Kidney glomerular epithelial cell (primary cell): Measurements from ENCODE around the gene ITGA3.

Experiments
- DNase-seq: peaks from one replicate; lab custom pipeline; 2025; lab: John Stamatoyannopoulos, UW

Gene ITGA3

DNA sequence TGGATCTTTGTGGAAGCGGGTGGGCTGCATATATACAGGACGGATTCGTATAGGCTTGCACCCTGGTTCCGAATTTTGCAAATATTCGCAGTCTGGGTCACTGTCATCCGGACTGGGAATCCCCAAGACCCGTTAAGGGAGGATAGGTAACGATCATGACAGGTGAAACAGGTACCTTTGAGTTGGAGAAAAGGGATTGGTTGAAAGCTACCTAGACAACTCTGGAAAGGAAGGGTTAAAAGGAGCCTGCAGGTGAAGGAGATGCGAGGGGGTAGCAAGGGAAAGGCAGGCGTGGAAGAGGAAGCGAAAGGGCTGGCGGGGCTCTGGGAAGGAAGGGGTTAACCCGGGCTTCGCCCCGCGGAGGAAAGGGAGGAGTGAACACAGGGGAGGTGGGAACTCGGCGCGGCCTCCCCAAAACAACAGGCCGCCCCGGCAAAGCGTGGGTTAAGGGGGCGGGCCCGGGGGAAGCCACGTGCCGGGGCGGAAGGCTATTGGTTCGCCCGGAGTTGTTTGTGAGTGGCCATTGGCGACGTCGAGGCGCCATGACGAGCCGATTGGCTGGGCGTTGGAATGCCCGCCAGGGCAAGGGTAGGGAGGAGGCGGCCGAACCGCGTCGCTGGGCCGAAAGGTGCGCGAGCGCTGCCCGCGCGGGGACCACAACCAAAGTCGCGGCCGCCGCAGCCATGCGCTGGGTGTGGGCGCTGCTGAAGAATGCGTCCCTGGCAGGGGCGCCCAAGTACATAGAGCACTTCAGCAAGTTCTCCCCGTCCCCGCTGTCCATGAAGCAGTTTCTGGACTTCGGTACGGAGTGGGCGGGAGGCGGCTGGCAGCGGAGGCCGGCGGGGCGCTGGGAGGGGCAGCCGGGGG, 39.1 kb downstream of the ITGA3 start, which contains the start of gene PDK2:
PDK2 (plus strand) TSS at position 599 of the 867 bp plus-strand sequence; CDS start at position 684, 85 bp downstream.
- peak; percentile 85 for DNase-seq

DNA sequence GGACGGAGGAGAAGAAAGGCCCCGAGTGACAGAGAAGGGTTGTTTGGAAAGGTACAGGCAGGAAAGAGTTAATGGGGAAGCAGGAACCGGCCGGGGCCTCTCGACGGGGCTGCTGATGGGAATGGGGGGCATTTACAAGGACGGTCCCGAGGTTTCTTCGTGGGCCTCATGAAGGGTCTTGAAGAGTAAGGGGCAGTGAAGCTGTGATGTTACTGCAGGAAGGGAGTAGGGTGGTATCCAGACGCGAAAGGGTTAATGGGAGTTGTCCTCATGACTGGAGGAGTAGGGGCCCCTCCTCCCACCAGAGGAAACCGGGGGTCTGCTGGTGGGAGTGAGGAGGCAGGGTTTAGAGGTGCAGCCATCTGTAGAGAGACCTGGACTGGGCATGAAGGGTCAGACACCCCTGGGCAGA, 39.7 kb downstream of the ITGA3 start:
- no peak for DNase-seq

GRCh38 chr17:50096092-50096491, 40.2 kb downstream of the ITGA3 start:
- DNase-seq, result no peak

DNA sequence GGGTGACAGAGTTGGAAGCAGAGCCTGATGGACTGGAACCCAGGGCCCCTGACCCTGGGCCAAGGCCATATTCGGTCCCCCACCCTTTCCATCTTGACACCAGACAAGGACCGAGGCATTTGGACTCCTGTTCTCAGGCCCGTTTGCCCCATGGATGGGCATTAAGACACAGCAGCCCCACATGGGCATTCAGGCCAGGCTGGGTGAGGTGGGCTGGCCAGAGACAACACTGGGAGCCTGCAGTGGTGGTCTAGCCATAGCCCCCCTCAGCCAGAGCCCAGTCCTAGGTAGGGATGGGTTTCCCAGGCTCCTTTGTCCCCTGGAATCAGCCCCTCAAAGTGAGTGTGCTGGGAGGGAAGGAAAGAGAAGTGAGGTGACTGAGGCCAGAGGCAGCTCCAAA, 40.8 kb downstream of the ITGA3 start:
- DNase-seq, result no peak

DNA sequence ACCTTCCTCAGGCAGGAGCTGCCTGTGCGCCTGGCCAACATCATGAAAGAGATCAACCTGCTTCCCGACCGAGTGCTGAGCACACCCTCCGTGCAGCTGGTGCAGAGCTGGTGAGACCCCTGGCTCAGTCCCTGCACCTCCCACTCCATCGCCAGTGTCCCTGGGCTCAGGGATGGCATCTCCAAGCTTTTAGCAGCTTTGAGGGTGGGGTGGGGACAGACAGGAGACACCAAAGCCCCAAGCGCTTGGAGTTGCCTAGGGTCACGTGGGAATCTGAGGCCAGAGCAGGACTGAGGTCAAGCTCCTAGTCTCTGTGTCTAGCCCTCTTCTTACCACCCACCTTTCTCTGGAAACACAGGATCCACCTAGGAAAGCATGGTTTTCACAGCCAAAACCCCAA, 41.5 kb downstream of the ITGA3 start:
- no peak for DNase-seq

- no peak for DNase-seq
Measured at GRCh38 chr17:50097926-50098325, 42.0 kb downstream of the ITGA3 start.

- DNase-seq, result no peak
Measured at GRCh38 chr17:50098583-50098982, 42.7 kb downstream of the ITGA3 start.

GRCh38 chr17:50099003-50099402, 43.1 kb downstream of the ITGA3 start:
- DNase-seq, result no peak

- peak; percentile 41 for DNase-seq
Measured at GRCh38 chr17:50100480-50100883, 44.6 kb downstream of the ITGA3 start.

DNA sequence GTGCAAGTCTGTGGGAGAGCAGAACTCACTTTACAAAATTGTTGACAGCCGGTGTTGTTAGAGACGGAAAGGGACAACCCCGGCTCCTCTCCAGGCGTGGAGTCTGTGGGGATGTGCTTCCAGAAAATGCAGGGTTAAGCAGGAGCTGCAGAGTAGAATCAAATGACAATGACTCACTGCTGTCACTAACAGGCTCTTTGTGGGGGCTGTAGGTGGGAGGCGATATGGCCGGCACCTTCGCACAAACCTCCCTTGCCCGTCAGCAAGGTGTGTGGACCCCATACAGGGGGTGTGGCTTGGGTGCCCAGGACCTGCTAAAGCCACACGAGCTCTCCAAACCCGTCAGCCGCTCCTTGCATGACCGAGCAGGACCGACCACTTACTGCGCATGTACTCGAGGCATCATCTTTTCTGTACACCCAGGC, 45.0 kb downstream of the ITGA3 start:
- DNase-seq, result peak; percentile 41

DNA sequence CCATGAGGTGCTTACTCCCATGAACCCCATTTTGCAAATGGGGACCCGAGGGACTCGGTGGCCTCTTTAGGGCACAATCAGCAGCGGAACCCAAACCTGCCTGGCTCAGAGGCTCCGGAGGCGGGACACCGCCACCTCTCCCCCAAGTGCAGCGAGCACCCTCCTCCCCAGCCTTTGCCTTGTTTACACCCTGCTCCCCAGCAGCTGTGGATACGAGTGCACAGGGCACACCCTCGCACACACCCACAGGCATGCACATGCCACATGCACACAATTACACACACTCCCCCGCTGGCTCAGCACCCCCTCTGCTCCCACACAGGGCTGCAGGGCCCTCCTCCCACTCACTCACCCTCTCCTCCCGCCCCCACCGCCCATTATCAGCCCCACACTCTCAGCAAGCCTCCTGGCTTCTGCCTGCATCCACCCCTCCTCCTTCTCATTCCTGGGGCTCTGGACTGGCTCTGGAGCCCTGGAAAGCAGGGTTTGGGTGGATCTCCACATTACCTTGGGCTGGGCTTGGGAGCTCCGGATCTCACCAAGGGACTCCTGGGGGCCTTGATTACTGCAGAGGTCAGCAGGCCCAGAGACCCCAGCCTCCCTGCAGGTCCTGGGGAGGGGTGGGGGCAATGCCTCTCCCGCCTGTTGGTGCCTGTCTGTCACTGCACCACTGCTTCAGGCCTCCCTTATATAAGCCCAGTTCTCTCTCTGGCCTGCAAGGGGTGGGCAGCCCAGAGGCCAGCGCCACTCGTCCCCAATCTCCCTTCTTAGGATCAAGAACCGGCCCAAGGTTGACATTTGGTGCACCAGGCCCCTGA, 45.6 kb downstream of the ITGA3 start:
- peak; percentile 29 for DNase-seq

- no peak for DNase-seq
Measured at GRCh38 chr17:50102164-50102991, 46.5 kb downstream of the ITGA3 start.

- DNase-seq, result no peak
Measured at GRCh38 chr17:50103252-50103651, 47.3 kb downstream of the ITGA3 start.

- DNase-seq, result no peak
Measured at GRCh38 chr17:50103941-50104340, 48.0 kb downstream of the ITGA3 start.

- DNase-seq, result no peak
Measured at GRCh38 chr17:50105811-50106210, 49.9 kb downstream of the ITGA3 start.

DNA sequence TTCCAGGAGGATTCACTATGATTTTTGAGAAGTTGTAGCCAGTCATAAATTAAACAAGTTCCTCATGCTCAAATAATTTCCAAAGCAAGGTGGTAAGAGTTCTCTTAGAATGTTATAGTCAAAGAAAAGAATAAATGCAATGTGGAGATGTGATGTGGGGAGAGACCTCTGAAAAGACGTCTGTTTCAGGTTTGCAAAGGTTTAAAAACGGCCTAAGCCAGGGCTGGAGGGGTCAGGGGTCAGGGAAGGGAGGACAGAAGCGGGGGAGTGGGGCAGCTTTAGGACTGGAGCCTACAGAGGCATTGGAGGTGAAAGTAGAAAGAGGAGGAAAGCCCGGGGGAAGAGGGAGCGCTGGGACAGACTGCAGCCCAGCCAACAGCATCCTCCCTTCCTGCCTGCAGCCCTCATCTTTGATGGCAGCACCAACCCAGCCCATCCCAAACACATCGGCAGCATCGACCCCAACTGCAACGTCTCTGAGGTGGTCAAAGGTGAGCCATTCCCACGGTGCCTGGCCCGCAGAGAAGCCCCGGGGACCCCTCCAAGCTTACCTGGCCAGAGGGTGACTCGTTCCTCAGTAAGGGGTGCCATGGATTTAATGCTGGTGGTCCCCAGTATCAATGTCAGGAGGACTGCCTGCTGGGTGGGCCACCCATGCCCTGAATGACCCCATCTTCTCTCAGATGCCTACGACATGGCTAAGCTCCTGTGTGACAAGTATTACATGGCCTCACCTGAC, 50.7 kb downstream of the ITGA3 start:
- no peak for DNase-seq

DNA sequence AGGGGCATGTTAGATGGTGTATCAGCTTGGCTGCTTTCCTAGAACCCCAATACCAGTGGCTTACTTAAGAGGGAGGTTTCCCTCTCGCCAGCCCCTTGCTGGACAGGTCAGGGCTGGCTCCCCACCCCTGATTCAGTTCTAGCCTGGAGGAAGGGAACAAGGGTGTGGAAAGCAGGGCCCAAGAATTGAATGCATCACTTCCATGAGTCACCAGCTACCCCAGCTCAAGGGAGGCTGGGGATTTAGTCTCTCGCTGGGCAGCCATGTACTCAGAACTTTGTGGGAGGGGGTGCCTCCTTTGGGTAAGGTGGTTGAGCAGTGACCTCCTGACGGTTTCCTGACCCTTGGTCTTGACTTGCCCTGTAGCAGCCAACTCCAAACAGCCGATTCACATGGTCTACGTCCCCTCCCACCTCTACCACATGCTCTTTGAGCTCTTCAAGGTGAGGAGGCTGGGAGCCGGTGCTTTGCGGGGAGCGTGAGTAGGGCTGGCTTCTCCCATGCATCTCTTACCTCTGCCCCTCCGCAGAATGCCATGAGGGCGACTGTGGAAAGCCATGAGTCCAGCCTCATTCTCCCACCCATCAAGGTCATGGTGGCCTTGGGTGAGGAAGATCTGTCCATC, 52.0 kb downstream of the ITGA3 start:
- no peak for DNase-seq

GRCh38 chr17:50108556-50108955, 52.6 kb downstream of the ITGA3 start:
- no peak for DNase-seq

DNA sequence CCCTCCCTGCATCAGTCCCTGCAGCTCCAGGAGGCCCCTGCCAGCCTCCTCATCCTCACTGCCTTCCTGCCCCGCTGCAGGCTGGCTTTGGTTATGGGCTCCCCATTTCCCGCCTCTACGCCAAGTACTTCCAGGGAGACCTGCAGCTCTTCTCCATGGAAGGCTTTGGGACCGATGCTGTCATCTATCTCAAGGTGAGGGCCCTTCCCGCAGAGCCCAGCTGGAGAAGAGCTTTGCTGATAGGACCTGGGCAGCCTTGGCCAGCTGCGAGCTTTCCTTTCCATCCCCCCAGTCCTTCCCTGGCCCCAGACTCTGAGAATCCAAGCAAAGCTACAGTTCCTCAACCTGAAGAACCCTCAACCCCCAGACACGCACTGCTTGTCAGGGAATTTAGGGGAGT, 53.3 kb downstream of the ITGA3 start:
- DNase-seq, result no peak

DNA sequence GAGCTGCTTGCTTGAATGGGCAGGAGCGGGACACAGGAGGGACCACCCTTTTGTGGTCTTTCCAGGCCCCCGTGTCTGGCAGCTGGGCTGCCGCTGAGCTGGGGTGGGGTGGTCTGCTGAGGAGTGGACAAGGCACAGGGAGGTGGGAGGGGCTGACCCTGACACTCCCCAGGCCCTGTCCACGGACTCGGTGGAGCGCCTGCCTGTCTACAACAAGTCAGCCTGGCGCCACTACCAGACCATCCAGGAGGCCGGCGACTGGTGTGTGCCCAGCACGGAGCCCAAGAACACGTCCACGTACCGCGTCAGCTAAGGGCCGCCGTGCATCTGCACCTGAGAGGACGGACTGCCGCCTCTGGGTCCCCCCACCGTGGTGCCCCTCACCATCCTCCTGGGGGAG, 53.9 kb downstream of the ITGA3 start:
- no peak for DNase-seq
